Prostate gland (tissue), 2 donors: ENCODE data around the gene DBH. TPM values are rescaled to one million over a fixed set of nuclear protein-coding genes. Genes with fewer than 3 reads are reported as not detected.

ENCODE experiments used
- DNase-seq: peaks from one replicate; pipeline ENCODE4 v3.0.0-alpha.2; 2019; ENCODE audit warnings: low spot score
- H3K27ac ChIP-seq, 2 donors: fragments of 200-600 bp; sonication (generic); 2 replicates each; pipeline ENCODE4 v1.5.1; 2017 to 2019
- H3K27me3 ChIP-seq: fragments of 200-600 bp; sonication (generic); replicated peaks from 2 replicates; pipeline ENCODE4 v1.5.1; 2019; ENCODE audit not compliant: insufficient read depth
- H3K36me3 ChIP-seq, 2 donors: fragments of 200-600 bp; sonication (generic); 1 replicate in 1 of 2; 2 replicates in 1 of 2; pipeline versions ENCODE4 v1.5.1 to v1.8.1; 2017 to 2019
- H3K4me1 ChIP-seq: fragments of 200-600 bp; sonication (generic); replicated peaks from 2 replicates; pipeline ENCODE4 v1.5.1; 2019
- H3K4me3 ChIP-seq, 2 donors: fragments of 200-600 bp; sonication (generic); 2 replicates each; pipeline ENCODE4 v1.5.1; 2017 to 2019
- H3K9me3 ChIP-seq: fragments of 200-600 bp; sonication (generic); 2 replicates; pipeline ENCODE4 v1.5.1; 2017
- POLR2A ChIP-seq: fragments of 450-650 bp; IDR thresholded peaks from one replicate; pipeline ENCODE4 v1.6.1; 2016; ENCODE audit warnings: antibody characterized with exemption, mild to moderate bottlenecking
- POLR2AphosphoS5 ChIP-seq: sonication (generic); formaldehyde crosslinking; IDR thresholded peaks from one replicate; pipeline ENCODE4 v1.6.1; 2017; ENCODE audit warnings: antibody characterized with exemption
- WGBS: methylation state at CpG from one replicate; pipeline ENCODE4 v1.1.5; 2018; 5-methylcytosine and 5-hydroxymethylcytosine counted together
- intact Hi-C: fragments of 100-400 bp; cut with DNase I; formaldehyde crosslinking; loops from one replicate; pipeline ENCODE4 v1.14.2; 2022
- total RNA-seq, 2 donors: library from RNA; depleted of rRNA; stranded (reverse); fragments of >200 nt; gene quantifications; one replicate each; pipeline ENCODE4 v1.1.0, GENCODE V29; 2016
- TF ChIP-seq, protein P1 (sequence below), 4 experiments: fragments of 200-600 bp in 2 of 4; fragments of 450-650 bp in 2 of 4; sonication (generic) in 2 of 4; IDR thresholded peaks; 1 replicate in 3 of 4; 2 replicates in 1 of 4; pipeline ENCODE4 v1.5.1; 2016 to 2019; ENCODE audit warnings: antibody characterized with exemption in 4 of 4, mild to moderate bottlenecking in 2 of 4, moderate library complexity in 2 of 4

The DBH gene
- total RNA-seq, 2 donors from 2014 or later, result not detected

GRCh38 chr9:133607976-133608375 lies 28.2 kb upstream of the DBH start:
- WGBS, result 82% methylated on average over 8 of the region's 8 CpGs
- no peak overlapping the region for H3K4me3 ChIP-seq
- DNase-seq, result no peak
- H3K36me3 ChIP-seq, result no peaks in the 10 kb centered on the region
- intact Hi-C loops, result no loop called here
- no peak overlapping the region for H3K27ac ChIP-seq
- TF ChIP-seq POLR2A (no peak), POLR2AphosphoS5 (no peak)
- TF ChIP-seq, protein P1, sequence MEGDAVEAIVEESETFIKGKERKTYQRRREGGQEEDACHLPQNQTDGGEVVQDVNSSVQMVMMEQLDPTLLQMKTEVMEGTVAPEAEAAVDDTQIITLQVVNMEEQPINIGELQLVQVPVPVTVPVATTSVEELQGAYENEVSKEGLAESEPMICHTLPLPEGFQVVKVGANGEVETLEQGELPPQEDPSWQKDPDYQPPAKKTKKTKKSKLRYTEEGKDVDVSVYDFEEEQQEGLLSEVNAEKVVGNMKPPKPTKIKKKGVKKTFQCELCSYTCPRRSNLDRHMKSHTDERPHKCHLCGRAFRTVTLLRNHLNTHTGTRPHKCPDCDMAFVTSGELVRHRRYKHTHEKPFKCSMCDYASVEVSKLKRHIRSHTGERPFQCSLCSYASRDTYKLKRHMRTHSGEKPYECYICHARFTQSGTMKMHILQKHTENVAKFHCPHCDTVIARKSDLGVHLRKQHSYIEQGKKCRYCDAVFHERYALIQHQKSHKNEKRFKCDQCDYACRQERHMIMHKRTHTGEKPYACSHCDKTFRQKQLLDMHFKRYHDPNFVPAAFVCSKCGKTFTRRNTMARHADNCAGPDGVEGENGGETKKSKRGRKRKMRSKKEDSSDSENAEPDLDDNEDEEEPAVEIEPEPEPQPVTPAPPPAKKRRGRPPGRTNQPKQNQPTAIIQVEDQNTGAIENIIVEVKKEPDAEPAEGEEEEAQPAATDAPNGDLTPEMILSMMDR (IDR thresholded peaks at IDR 0.05), result no peak
- H3K9me3 ChIP-seq, result no peaks in the 10 kb centered on the region
- H3K27me3 ChIP-seq, result peaks cover 14% of the 10 kb centered on the region
- no peaks in the 10 kb centered on the region for H3K4me1 ChIP-seq

- WGBS, result 81% methylated on average over 7 of the region's 7 CpGs
- Histone ChIP-seq H3K27me3 (peaks cover 12% of the 10 kb centered on the region), H3K4me3 (no peak overlapping the region)
Measured at GRCh38 chr9:133608382-133608781, 27.8 kb upstream of the DBH start.

GRCh38 chr9:133608889-133609288 lies 27.3 kb upstream of the DBH start:
- Histone ChIP-seq H3K27ac (no peak overlapping the region), H3K9me3 (no peaks in the 10 kb centered on the region), H3K4me1 (no peaks in the 10 kb centered on the region), H3K36me3 (no peaks in the 10 kb centered on the region), H3K27me3 (peaks cover 12% of the 10 kb centered on the region), H3K4me3 (peak overlapping the region in 1 of 2 donors; percentile 17)
- TF ChIP-seq, protein P1 (IDR thresholded peaks at IDR 0.05), result no peak
- TF ChIP-seq POLR2A (no peak), POLR2AphosphoS5 (no peak)
- 27% methylated on average over 13 of the region's 41 CpGs for WGBS
- no peak for DNase-seq
- intact Hi-C loops, result no loop called here

More at GRCh38 chr9:133608382-133608781, 27.8 kb upstream of the DBH start:
- no peak for DNase-seq
- H3K4me1 ChIP-seq, result no peaks in the 10 kb centered on the region
- H3K9me3 ChIP-seq, result no peaks in the 10 kb centered on the region
- H3K27ac ChIP-seq, result no peak overlapping the region
- no peaks in the 10 kb centered on the region for H3K36me3 ChIP-seq
- TF ChIP-seq POLR2A (no peak), POLR2AphosphoS5 (no peak)
- TF ChIP-seq, protein P1 (IDR thresholded peaks at IDR 0.05), result no peak
- intact Hi-C loops, result no loop called here

DNA sequence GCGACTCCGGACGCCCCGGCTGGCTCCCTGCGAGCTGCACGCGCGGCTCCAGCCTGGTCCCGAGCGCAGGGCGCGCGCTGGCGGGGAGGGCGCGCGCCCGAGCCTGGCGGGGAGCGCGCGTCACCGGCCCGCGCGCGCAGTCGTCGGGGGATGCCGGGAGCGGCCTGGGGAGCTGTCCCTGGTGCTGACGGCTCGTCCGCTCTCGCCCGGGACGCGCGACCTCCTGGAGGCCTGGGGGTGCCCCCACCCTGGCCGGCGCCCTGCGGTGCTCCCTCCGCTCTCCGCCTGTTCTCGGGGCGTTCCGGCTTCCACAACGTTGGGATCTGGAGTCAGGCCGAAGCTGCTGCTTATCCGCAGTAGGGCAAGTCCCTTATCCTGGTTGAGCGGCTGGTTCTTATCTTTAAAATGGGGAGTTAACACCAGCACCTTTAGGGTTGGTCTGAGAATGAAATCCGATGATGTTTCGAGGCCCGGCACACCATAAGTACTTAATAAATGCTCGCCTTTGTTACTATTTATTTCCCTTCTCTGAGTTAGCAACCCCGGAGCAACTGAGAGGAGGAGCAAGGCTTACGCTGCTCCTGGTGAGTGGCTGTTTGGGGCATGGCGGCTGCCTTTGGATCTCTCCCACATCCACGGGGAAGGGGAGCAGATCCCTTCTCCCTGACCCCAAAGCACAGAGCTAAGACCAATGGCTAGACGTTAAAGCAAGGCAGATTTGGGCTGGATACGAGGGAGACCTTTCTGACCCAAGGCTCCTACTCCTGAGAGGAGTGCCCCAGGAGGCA lies 26.7 kb upstream of the DBH start, which contains the start of gene FAM163B:
Gene FAM163B, minus strand, starts transcription at position 79 of the 788 bp plus-strand sequence. CDS start 29,166 bp downstream, outside the sequence.
- peak; percentile 13 for DNase-seq
- H3K4me1 ChIP-seq, result no peaks in the 10 kb centered on the region
- TF ChIP-seq POLR2A (no peak), POLR2AphosphoS5 (no peak)
- TF ChIP-seq, protein P1 (IDR thresholded peaks at IDR 0.05), result no peak
- no peaks in the 10 kb centered on the region for H3K36me3 ChIP-seq
- peaks cover 12% of the 10 kb centered on the region for H3K27me3 ChIP-seq
- no peak within 1 kb of the TSS for H3K27ac ChIP-seq
- intact Hi-C loops, result no loop called here
- peak within 1 kb of the TSS in 1 of 2 donors; percentile 17 for H3K4me3 ChIP-seq
- no peaks in the 10 kb centered on the region for H3K9me3 ChIP-seq
- WGBS, result 11% methylated on average over 60 of the region's 61 CpGs

DNA sequence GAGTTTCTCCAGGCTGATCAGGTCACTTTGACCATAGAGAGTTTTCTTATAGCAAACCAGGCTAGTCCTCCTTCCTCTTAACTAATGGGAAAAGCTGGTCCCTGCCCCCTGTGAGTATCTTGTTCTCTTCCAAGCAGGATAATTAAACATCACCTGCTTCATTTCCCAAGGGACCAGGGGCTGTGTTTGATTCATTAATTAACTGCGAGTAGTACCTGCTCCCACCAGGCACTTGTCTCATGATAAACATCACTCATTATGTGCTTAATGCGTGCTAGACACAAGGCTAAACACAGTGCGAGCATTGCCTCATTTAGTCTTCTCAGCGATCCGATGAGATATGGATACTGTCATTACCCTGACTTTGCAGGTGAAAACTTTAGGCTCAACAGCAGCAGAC lies 25.3 kb upstream of the DBH start:
- DNase-seq, result no peak
- 92% methylated on average over 5 of the region's 5 CpGs for WGBS
- Histone ChIP-seq H3K36me3 (no peaks in the 10 kb centered on the region), H3K27me3 (peaks cover 12% of the 10 kb centered on the region), H3K4me3 (no peak overlapping the region), H3K9me3 (no peaks in the 10 kb centered on the region), H3K27ac (no peak overlapping the region), H3K4me1 (no peaks in the 10 kb centered on the region)
- intact Hi-C loops, result no loop called here
- TF ChIP-seq, protein P1 (IDR thresholded peaks at IDR 0.05), result no peak
- TF ChIP-seq POLR2AphosphoS5 (no peak), POLR2A (no peak)
